Esophagus squamous epithelium (tissue), 5 donors: ENCODE data around the gene NOL11. TPM values are rescaled to one million over a fixed set of nuclear protein-coding genes. Genes with fewer than 3 reads are reported as not detected.

Experiments used
- DNase-seq: peaks from one replicate; lab custom pipeline; 2025; lab: John Stamatoyannopoulos, UW
- H3K27ac ChIP-seq, 4 donors: fragments of 200-600 bp; sonication (generic); one replicate each; pipeline ENCODE4 v1.5.1; 2016 to 2019; ENCODE audit warnings: mild to moderate bottlenecking in 1 of 4
- H3K27me3 ChIP-seq, 4 donors: fragments of 200-600 bp; sonication (generic); 1 replicate in 3 of 4; 2 replicates in 1 of 4; pipeline versions ENCODE4 v1.5.1 to v1.6.0; 2017 to 2021; ENCODE audit warnings: antibody characterized with exemption in 1 of 4
- H3K36me3 ChIP-seq, 3 donors: fragments of 200-600 bp; sonication (generic); one replicate each; pipeline ENCODE4 v1.5.1; 2016 to 2019
- H3K4me1 ChIP-seq, 3 donors: fragments of 200-600 bp; sonication (generic); one replicate each; pipeline ENCODE4 v1.5.1; 2017 to 2019
- H3K4me3 ChIP-seq, 4 donors: fragments of 200-600 bp; sonication (generic); 1 replicate in 3 of 4; 2 replicates in 1 of 4; pipeline ENCODE4 v1.5.1; 2016 to 2019; ENCODE audit warnings: mild to moderate bottlenecking in 2 of 4, moderate library complexity in 1 of 4
- H3K9me3 ChIP-seq, 3 donors: fragments of 200-600 bp; sonication (generic); one replicate each; pipeline ENCODE4 v1.5.1; 2016 to 2019
- CTCF ChIP-seq, 6 experiments: fragments of 450-650 bp in 4 of 6; fragments of 200-600 bp in 2 of 6; sonication (generic) in 2 of 6; IDR thresholded peaks; one replicate each; pipeline ENCODE4 v1.5.1; 2016 to 2019; ENCODE audit warnings: antibody characterized with exemption in 6 of 6, mild to moderate bottlenecking in 4 of 6, moderate library complexity in 4 of 6
- POLR2A ChIP-seq, 4 donors: fragments of 450-650 bp; IDR thresholded peaks; one replicate each; pipeline ENCODE4 v1.6.1; 2017; ENCODE audit warnings: antibody characterized with exemption in 4 of 4, mild to moderate bottlenecking in 4 of 4, moderate library complexity in 3 of 4
- WGBS, 2 donors: methylation state at CpG; one replicate each; pipeline ENCODE4 v1.1.5; 2018; 5-methylcytosine and 5-hydroxymethylcytosine counted together
- intact Hi-C: fragments of 100-400 bp; cut with DNase I; formaldehyde crosslinking; loops from one replicate; pipeline ENCODE4 v1.15.0; 2022
- total RNA-seq, 4 donors: library from RNA; depleted of rRNA; stranded (reverse); fragments of >200 nt; gene quantifications; one replicate each; pipeline ENCODE4 v1.1.0, GENCODE V29; 2016
- donor health status: DM: yes; HTN: yes; CAD: no.

Gene NOL11
- total RNA-seq, 4 donors from 2014 or later: 22.6 to 40.6 (median 35.1) TPM

- Histone ChIP-seq H3K36me3 (no peaks in the 10 kb centered on the region), H3K9me3 (no peaks in the 10 kb centered on the region), H3K27me3 (no peaks in the 10 kb centered on the region), H3K4me1 (no peaks in the 10 kb centered on the region), H3K4me3 (no peak overlapping the region), H3K27ac (no peak overlapping the region)
- intact Hi-C loops: no loop called here
- no peak for DNase-seq
- whole genome bisulfite sequencing, 2 donors: 73 to 74% methylated on average over 5 of the region's 5 CpGs
- no peak for TF ChIP-seq POLR2A (IDR thresholded peaks at IDR 0.05)
- no peak for TF ChIP-seq CTCF (IDR thresholded peaks at IDR 0.05)
Observed at GRCh38 chr17:67769231-67769630, 51.5 kb downstream of the NOL11 start.

GRCh38 chr17:67770539-67770938, 52.8 kb downstream of the NOL11 start:
- H3K27me3 ChIP-seq: no peaks in the 10 kb centered on the region
- H3K9me3 ChIP-seq: no peaks in the 10 kb centered on the region
- no peak for TF ChIP-seq POLR2A (IDR thresholded peaks at IDR 0.05)
- TF ChIP-seq CTCF (IDR thresholded peaks at IDR 0.05): no peak
- WGBS, 2 donors: 75 to 88% methylated on average over 3 of the region's 3 CpGs
- no peaks in the 10 kb centered on the region for H3K4me1 ChIP-seq
- H3K27ac ChIP-seq: no peak overlapping the region
- H3K36me3 ChIP-seq: no peaks in the 10 kb centered on the region
- no peak for DNase-seq
- intact Hi-C loops: no loop called here
- H3K4me3 ChIP-seq: no peak overlapping the region

- Histone ChIP-seq H3K27ac (no peak overlapping the region), H3K4me1 (no peaks in the 10 kb centered on the region), H3K9me3 (no peaks in the 10 kb centered on the region), H3K36me3 (no peaks in the 10 kb centered on the region), H3K4me3 (no peak overlapping the region), H3K27me3 (no peaks in the 10 kb centered on the region)
- no peak for TF ChIP-seq POLR2A (IDR thresholded peaks at IDR 0.05)
- no peak for TF ChIP-seq CTCF (IDR thresholded peaks at IDR 0.05)
- 90 to 100% methylated on average over 2 to 3 of the region's 7 CpGs for WGBS, 2 donors
- intact Hi-C loops: no loop called here
- DNase-seq: no peak
Observed at GRCh38 chr17:67772679-67773078, 54.9 kb downstream of the NOL11 start.

GRCh38 chr17:67773246-67773645, 55.5 kb downstream of the NOL11 start:
- H3K36me3 ChIP-seq: no peaks in the 10 kb centered on the region
- no peak for TF ChIP-seq CTCF (IDR thresholded peaks at IDR 0.05)
- TF ChIP-seq POLR2A (IDR thresholded peaks at IDR 0.05): no peak
- H3K4me1 ChIP-seq: no peaks in the 10 kb centered on the region
- no peak overlapping the region for H3K4me3 ChIP-seq
- no peak overlapping the region for H3K27ac ChIP-seq
- intact Hi-C loops: no loop called here
- 66 to 69% methylated on average over 7 of the region's 7 CpGs for WGBS, 2 donors
- DNase-seq: no peak
- H3K27me3 ChIP-seq: no peaks in the 10 kb centered on the region
- no peaks in the 10 kb centered on the region for H3K9me3 ChIP-seq

GRCh38 chr17:67779098-67779672, 61.4 kb downstream of the NOL11 start:
- no peak overlapping the region for H3K27ac ChIP-seq
- TF ChIP-seq POLR2A (IDR thresholded peaks at IDR 0.05) (no peak), CTCF (IDR thresholded peaks at IDR 0.05) (peak in 5 of 6 experiments; percentile 46 to 65 (median 47))
- peaks cover 0 to 19% (median 6%) of the 10 kb centered on the region in 3 donors for H3K4me1 ChIP-seq
- no peak for DNase-seq
- H3K9me3 ChIP-seq: no peaks in the 10 kb centered on the region
- intact Hi-C loops: no loop called here
- no peak overlapping the region for H3K4me3 ChIP-seq
- H3K27me3 ChIP-seq: no peaks in the 10 kb centered on the region
- 14 to 60% methylated on average over 5 to 12 of the region's 13 CpGs for WGBS, 2 donors
- no peaks in the 10 kb centered on the region for H3K36me3 ChIP-seq
